SK-N-SH treated with all-trans-retinoic acid at 6 μM for 48 hours (cell line): ENCODE data around the gene TMEM151B.

Experiments
- ATAC-seq: fragments of 200-7000 bp; cut with Tn5 transposase; 3 replicates; pipeline ENCODE4 v1.9.1; 2020; ENCODE audit warnings: mild to moderate bottlenecking, moderate library complexity
- ARNTL ChIP-seq: fragments of 450-650 bp; formaldehyde crosslinking; IDR thresholded peaks from 2 replicates; pipeline ENCODE4 v1.5.0; 2020; ENCODE audit warnings: low read depth, mild to moderate bottlenecking, moderate library complexity, borderline replicate concordance
- BACH2 ChIP-seq: fragments of 250-450 bp; sonication (Bioruptor Pico); IDR thresholded peaks from 2 replicates; pipeline ENCODE4 v1.9.0; 2021; ENCODE audit warnings: mild to moderate bottlenecking, borderline replicate concordance
- CSDC2 ChIP-seq: fragments of 250-450 bp; sonication (Bioruptor Pico); IDR thresholded peaks from 2 replicates; pipeline ENCODE4 v1.5.0; 2020; ENCODE audit warnings: mild to moderate bottlenecking, moderate library complexity
- ESRRG ChIP-seq: fragments of 250-450 bp; sonication (Bioruptor Pico); IDR thresholded peaks from 2 replicates; pipeline ENCODE4 v1.6.1; 2021; ENCODE audit warnings: mild to moderate bottlenecking
- GLIS3 ChIP-seq: fragments of 250-450 bp; sonication (Bioruptor Pico); IDR thresholded peaks from 2 replicates; pipeline ENCODE4 v1.5.0; 2020; ENCODE audit warnings: mild to moderate bottlenecking, moderate library complexity
- ISL1 ChIP-seq: fragments of 250-450 bp; sonication (Bioruptor Pico); IDR thresholded peaks from 2 replicates; pipeline ENCODE4 v2.1.2; 2022; ENCODE audit warnings: mild to moderate bottlenecking, moderate library complexity
- OSR1 ChIP-seq: fragments of 250-450 bp; sonication (Bioruptor Pico); IDR thresholded peaks from 2 replicates; pipeline ENCODE4 v1.8.0; 2022; ENCODE audit warnings: moderate library complexity, mild to moderate bottlenecking, inconsistent platforms
- PPARA ChIP-seq: fragments of 250-450 bp; sonication (Bioruptor Pico); IDR thresholded peaks from 2 replicates; pipeline ENCODE4 v1.5.0; 2020; ENCODE audit warnings: mild to moderate bottlenecking, borderline replicate concordance
- RARB ChIP-seq: fragments of 250-450 bp; sonication (Bioruptor Pico); IDR thresholded peaks from 2 replicates; pipeline ENCODE4 v1.8.0; 2021; ENCODE audit warnings: mild to moderate bottlenecking, moderate library complexity
- SNAI2 ChIP-seq: fragments of 250-450 bp; sonication (Bioruptor Pico); IDR thresholded peaks from 2 replicates; pipeline ENCODE4 v1.5.0; 2020; ENCODE audit warnings: mild to moderate bottlenecking, moderate library complexity
- TCF4 ChIP-seq: fragments of 250-450 bp; sonication (Bioruptor Pico); IDR thresholded peaks from 2 replicates; pipeline ENCODE4 v1.8.0; 2021; ENCODE audit warnings: mild to moderate bottlenecking, moderate library complexity, borderline replicate concordance
- TOX ChIP-seq: fragments of 250-450 bp; sonication (Bioruptor Pico); IDR thresholded peaks from 2 replicates; pipeline ENCODE4 v1.8.0; 2021; ENCODE audit warnings: mild to moderate bottlenecking, moderate library complexity, borderline replicate concordance
- ZC3H10 ChIP-seq: fragments of 250-450 bp; sonication (Bioruptor Pico); IDR thresholded peaks from 2 replicates; pipeline ENCODE4 v1.5.1; 2021; ENCODE audit warnings: mild to moderate bottlenecking, moderate library complexity
- ZFP3 ChIP-seq: fragments of 250-450 bp; sonication (Bioruptor Pico); IDR thresholded peaks from 2 replicates; pipeline ENCODE4 v1.5.0; 2020; ENCODE audit warnings: mild to moderate bottlenecking, moderate library complexity
- ZFP30 ChIP-seq: fragments of 450-650 bp; formaldehyde crosslinking; IDR thresholded peaks from 2 replicates; pipeline ENCODE4 v1.5.0; 2022; ENCODE audit warnings: mild to moderate bottlenecking, moderate library complexity
- ZNF565 ChIP-seq: fragments of 450-650 bp; formaldehyde crosslinking; conservative IDR thresholded peaks from 2 replicates; pipeline ENCODE4 v1.5.0; 2020; ENCODE audit warnings: low read depth, mild to moderate bottlenecking, moderate library complexity
- ZNF70 ChIP-seq: fragments of 450-650 bp; formaldehyde crosslinking; IDR thresholded peaks from 2 replicates; pipeline ENCODE4 v1.5.0; 2020; ENCODE audit warnings: mild to moderate bottlenecking, moderate library complexity
- ZNF8 ChIP-seq: fragments of 450-650 bp; formaldehyde crosslinking; IDR thresholded peaks from 2 replicates; pipeline ENCODE4 v1.5.0; 2020; ENCODE audit warnings: mild to moderate bottlenecking, moderate library complexity
- TF ChIP-seq, protein P1 (sequence below): fragments of 250-450 bp; sonication (Bioruptor Pico); IDR thresholded peaks from 2 replicates; pipeline ENCODE4 v1.5.1; 2020; ENCODE audit warnings: low read depth, mild to moderate bottlenecking, moderate library complexity
- TF ChIP-seq, protein P2 (sequence below): fragments of 250-450 bp; sonication (Bioruptor Pico); IDR thresholded peaks from 2 replicates; pipeline ENCODE4 v1.8.0; 2021; ENCODE audit warnings: low read depth, mild to moderate bottlenecking, moderate library complexity, borderline replicate concordance
- TF ChIP-seq, protein P3 (sequence below): fragments of 250-450 bp; sonication (Bioruptor Pico); IDR thresholded peaks from 2 replicates; pipeline ENCODE4 v1.8.0; 2020; ENCODE audit warnings: mild to moderate bottlenecking, moderate library complexity, borderline replicate concordance
- TF ChIP-seq, protein P4 (sequence below): fragments of 250-450 bp; sonication (Bioruptor Pico); IDR thresholded peaks from 2 replicates; pipeline ENCODE4 v1.5.1; 2021; ENCODE audit warnings: mild to moderate bottlenecking, moderate library complexity

The TMEM151B gene

DNA sequence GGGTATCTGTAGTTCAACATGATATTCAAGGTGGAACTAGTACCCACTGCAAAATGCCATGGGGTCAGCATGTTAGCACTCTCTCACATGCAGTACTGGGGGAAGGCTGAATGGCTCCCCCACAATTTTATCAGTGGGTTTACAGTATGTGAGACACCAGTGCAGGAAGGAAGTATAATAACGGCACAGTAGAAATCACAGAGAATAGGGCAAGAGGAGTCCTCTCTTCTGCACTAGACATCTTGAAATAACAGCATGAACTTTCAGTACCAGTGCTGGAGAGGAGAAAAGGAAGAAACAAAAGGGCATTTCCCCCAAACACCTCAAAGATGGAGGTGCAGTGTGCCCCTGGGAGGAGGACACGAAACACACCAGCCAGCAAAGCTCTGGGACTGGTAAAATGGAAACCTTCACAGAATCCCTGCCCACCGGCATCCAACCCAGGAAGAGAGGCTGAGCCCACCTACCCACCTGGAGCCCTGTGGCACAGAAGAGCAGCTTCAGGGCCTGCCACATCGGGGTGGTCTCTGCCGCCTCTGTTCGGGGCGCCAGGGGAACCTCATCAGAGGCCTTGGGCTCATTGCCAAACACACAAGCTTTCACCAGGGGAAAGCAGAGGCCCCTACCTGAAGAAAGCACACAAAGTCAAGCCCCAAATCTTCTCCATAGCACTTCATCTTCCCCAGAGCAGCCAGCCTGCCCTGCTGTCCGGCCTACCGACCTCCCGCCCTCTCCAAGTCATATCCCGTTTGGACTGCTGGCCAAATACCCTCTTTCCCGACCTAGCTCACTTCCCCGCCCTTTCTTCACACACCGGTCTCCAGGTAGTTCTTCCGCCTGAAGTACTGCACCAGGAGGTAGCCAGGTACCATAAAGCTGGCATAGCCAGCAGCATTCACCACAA, 14.1 kb upstream of the TMEM151B start:
- TF ChIP-seq ZNF70 (CRISPR knock-in tag) (no peak), ZFP3 (CRISPR knock-in tag) (no peak), BACH2 (CRISPR knock-in tag) (no peak), ISL1 (no peak), SNAI2 (CRISPR knock-in tag) (no peak)
- peak; percentile 26 for ATAC-seq

DNA sequence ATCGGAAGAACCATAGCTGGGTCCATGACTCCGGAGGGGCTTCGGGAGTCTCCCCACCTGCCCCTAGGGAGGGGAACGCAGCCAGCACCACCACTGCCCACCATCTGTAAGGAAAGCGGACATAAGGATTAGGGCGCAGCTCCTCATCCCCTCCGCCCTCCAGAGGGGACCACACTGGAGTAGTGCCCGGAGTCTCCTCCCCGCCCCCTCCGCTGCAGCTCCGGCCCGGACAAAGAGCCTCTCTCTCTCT, 13.6 kb upstream of the TMEM151B start:
- no peak for TF ChIP-seq GLIS3 (CRISPR knock-in tag)
- TF ChIP-seq ZNF565 (CRISPR knock-in tag) = no peak
- TF ChIP-seq ZFP3 (CRISPR knock-in tag) = no peak
- TF ChIP-seq BACH2 (CRISPR knock-in tag) = no peak
- TF ChIP-seq, protein P1, sequence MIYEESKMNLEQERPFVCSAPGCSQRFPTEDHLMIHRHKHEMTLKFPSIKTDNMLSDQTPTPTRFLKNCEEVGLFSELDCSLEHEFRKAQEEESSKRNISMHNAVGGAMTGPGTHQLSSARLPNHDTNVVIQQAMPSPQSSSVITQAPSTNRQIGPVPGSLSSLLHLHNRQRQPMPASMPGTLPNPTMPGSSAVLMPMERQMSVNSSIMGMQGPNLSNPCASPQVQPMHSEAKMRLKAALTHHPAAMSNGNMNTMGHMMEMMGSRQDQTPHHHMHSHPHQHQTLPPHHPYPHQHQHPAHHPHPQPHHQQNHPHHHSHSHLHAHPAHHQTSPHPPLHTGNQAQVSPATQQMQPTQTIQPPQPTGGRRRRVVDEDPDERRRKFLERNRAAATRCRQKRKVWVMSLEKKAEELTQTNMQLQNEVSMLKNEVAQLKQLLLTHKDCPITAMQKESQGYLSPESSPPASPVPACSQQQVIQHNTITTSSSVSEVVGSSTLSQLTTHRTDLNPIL (CRISPR knock-in tag) = no peak
- TF ChIP-seq, protein P2, sequence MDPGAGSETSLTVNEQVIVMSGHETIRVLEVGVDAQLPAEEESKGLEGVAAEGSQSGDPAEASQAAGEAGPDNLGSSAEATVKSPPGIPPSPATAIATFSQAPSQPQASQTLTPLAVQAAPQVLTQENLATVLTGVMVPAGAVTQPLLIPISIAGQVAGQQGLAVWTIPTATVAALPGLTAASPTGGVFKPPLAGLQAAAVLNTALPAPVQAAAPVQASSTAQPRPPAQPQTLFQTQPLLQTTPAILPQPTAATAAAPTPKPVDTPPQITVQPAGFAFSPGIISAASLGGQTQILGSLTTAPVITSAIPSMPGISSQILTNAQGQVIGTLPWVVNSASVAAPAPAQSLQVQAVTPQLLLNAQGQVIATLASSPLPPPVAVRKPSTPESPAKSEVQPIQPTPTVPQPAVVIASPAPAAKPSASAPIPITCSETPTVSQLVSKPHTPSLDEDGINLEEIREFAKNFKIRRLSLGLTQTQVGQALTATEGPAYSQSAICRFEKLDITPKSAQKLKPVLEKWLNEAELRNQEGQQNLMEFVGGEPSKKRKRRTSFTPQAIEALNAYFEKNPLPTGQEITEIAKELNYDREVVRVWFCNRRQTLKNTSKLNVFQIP = no peak
- no peak for TF ChIP-seq TOX (CRISPR knock-in tag)
- TF ChIP-seq RARB (CRISPR knock-in tag) = no peak
- TF ChIP-seq ZNF8 (CRISPR knock-in tag) = no peak
- TF ChIP-seq, protein P3, sequence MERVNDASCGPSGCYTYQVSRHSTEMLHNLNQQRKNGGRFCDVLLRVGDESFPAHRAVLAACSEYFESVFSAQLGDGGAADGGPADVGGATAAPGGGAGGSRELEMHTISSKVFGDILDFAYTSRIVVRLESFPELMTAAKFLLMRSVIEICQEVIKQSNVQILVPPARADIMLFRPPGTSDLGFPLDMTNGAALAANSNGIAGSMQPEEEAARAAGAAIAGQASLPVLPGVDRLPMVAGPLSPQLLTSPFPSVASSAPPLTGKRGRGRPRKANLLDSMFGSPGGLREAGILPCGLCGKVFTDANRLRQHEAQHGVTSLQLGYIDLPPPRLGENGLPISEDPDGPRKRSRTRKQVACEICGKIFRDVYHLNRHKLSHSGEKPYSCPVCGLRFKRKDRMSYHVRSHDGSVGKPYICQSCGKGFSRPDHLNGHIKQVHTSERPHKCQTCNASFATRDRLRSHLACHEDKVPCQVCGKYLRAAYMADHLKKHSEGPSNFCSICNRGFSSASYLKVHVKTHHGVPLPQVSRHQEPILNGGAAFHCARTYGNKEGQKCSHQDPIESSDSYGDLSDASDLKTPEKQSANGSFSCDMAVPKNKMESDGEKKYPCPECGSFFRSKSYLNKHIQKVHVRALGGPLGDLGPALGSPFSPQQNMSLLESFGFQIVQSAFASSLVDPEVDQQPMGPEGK (CRISPR knock-in tag) = no peak
- no peak for TF ChIP-seq PPARA (CRISPR knock-in tag)
- TF ChIP-seq, protein P4, sequence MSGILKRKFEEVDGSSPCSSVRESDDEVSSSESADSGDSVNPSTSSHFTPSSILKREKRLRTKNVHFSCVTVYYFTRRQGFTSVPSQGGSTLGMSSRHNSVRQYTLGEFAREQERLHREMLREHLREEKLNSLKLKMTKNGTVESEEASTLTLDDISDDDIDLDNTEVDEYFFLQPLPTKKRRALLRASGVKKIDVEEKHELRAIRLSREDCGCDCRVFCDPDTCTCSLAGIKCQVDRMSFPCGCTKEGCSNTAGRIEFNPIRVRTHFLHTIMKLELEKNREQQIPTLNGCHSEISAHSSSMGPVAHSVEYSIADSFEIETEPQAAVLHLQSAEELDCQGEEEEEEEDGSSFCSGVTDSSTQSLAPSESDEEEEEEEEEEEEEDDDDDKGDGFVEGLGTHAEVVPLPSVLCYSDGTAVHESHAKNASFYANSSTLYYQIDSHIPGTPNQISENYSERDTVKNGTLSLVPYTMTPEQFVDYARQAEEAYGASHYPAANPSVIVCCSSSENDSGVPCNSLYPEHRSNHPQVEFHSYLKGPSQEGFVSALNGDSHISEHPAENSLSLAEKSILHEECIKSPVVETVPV (CRISPR knock-in tag) = no peak
- TF ChIP-seq ZC3H10 (CRISPR knock-in tag) = no peak
- TF ChIP-seq TCF4 (CRISPR knock-in tag) = no peak
- no peak for TF ChIP-seq ARNTL (CRISPR knock-in tag)
- TF ChIP-seq ZNF70 (CRISPR knock-in tag) = no peak
- no peak for TF ChIP-seq OSR1 (CRISPR knock-in tag)
- no peak for TF ChIP-seq CSDC2 (CRISPR knock-in tag)
- ATAC-seq = no peak; the same call in 2 of the 3 replicates

DNA sequence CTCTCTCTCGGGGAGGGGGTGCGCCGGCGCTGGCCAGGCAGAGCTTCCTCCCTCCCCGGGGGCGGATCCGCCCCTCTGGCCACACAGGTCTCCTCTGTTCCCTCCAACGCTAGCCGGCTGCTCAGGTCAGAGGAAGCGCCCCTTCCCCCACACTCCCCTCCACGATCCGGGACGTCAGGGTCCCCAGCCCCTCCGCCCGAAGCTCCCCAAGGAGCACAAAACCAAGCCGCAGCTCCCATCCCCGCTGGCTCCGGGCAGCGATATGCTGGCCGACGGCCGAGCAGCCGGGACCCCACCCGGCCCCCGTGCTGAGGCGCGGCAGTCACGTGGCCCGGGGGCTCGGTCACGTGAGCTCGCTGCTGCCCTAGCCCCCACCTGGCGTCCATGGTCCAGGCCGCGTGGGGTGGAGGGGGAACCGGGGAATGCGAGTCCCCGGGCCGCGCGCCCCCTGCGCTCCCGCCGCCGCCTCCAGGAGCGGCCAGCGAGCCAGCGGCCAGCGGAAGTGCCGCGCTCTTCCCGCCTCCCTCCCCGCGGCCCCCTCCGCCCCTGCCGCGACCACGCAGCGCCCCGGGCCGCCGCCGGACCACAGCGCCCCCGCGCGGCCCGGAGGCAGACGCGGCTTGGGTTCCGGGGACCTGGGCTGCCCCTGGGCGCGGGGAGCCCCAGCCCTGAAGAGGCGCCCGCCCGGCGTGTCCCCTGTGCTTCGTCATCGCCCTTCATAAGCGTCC, 13.1 kb upstream of the TMEM151B start, which contains the start of gene SLC35B2:
TSS of gene SLC35B2 (minus strand) at position 504 of the 728 bp plus-strand sequence. CDS start at position 386, 118 bp downstream.
- ATAC-seq = peak; percentile 55
- TF ChIP-seq ZFP30 = no peak
- TF ChIP-seq ZFP3 (CRISPR knock-in tag) = 0 out of 2 replicates have a peak, but pooled peaks have one; percentile 19
- TF ChIP-seq GLIS3 (CRISPR knock-in tag) = no peak
- TF ChIP-seq ZNF565 (CRISPR knock-in tag) = no peak
- TF ChIP-seq ARNTL (CRISPR knock-in tag) = peak; percentile 88
- TF ChIP-seq, protein P3 (CRISPR knock-in tag) = peak; percentile 95
- TF ChIP-seq, protein P2 = no peak
- TF ChIP-seq OSR1 (CRISPR knock-in tag) = no peak
- 0 out of 2 replicates have a peak, but pooled peaks have one; percentile 23 for TF ChIP-seq CSDC2 (CRISPR knock-in tag)
- TF ChIP-seq PPARA (CRISPR knock-in tag) = no peak
- TF ChIP-seq ESRRG (CRISPR knock-in tag) = no peak
